NCI-H2107 (cell line): Measurements from ENCODE around the gene LRRIQ1.
"Not testable (repeated sequence)": the region's sequence is repeated elsewhere in the genome, so short reads cannot be mapped to it uniquely, and the experiment has no call there.

Experiments
- DNase-seq: peaks from one replicate; lab custom pipeline; 2025; lab: John Stamatoyannopoulos, UW

The LRRIQ1 gene

GRCh38 chr12:85036234-85036707 lies at the start of gene LRRIQ1, which contains the start of gene TSPAN19:
LRRIQ1 (plus strand) TSS chr12:85036351; CDS start chr12:85038177, 1,826 bp downstream.
TSPAN19 (minus strand) TSS chr12:85036277; CDS start chr12:85029946, 6,331 bp downstream.
- peak; percentile 82 for DNase-seq

- no peak for DNase-seq
Observed at GRCh38 chr12:84986586-84986985, 49.6 kb upstream of the LRRIQ1 start.

GRCh38 chr12:84994426-84994825 lies 41.7 kb upstream of the LRRIQ1 start:
- DNase-seq: no peak

- DNase-seq: no peak
Observed at GRCh38 chr12:84995641-84996040, 40.5 kb upstream of the LRRIQ1 start.

- DNase-seq: no peak
Observed at GRCh38 chr12:84996759-84997158, 39.4 kb upstream of the LRRIQ1 start.

GRCh38 chr12:84998341-84998740 lies 37.8 kb upstream of the LRRIQ1 start:
- no peak for DNase-seq

GRCh38 chr12:85000729-85001128 lies 35.4 kb upstream of the LRRIQ1 start:
- no peak for DNase-seq

GRCh38 chr12:85002778-85003296 lies 33.3 kb upstream of the LRRIQ1 start:
- DNase-seq: no peak

- no peak for DNase-seq
Observed at GRCh38 chr12:85004204-85004603, 31.9 kb upstream of the LRRIQ1 start.

- DNase-seq: not testable (repeated sequence)
Observed at GRCh38 chr12:85005047-85005446, 31.1 kb upstream of the LRRIQ1 start.

GRCh38 chr12:85005615-85006014 lies 30.5 kb upstream of the LRRIQ1 start:
- DNase-seq: no peak

- DNase-seq: no peak
Observed at GRCh38 chr12:85006206-85006605, 29.9 kb upstream of the LRRIQ1 start.

- DNase-seq: no peak
Observed at GRCh38 chr12:85007836-85008235, 28.3 kb upstream of the LRRIQ1 start.

- DNase-seq: no peak
Observed at GRCh38 chr12:85016413-85016812, 19.7 kb upstream of the LRRIQ1 start.

GRCh38 chr12:85017133-85017532 lies 19.0 kb upstream of the LRRIQ1 start:
- DNase-seq: no peak

GRCh38 chr12:85017618-85018017 lies 18.5 kb upstream of the LRRIQ1 start:
- no peak for DNase-seq

- DNase-seq: no peak
Observed at GRCh38 chr12:85018098-85018497, 18.1 kb upstream of the LRRIQ1 start.

GRCh38 chr12:85029456-85029855 lies 6.7 kb upstream of the LRRIQ1 start:
- no peak for DNase-seq

- DNase-seq: no peak
Observed at GRCh38 chr12:85036733-85037132, 582 bp downstream of the LRRIQ1 start.

GRCh38 chr12:85041395-85041794 lies 5.2 kb downstream of the LRRIQ1 start:
- no peak for DNase-seq

- DNase-seq: no peak
Observed at GRCh38 chr12:85043829-85044228, 7.7 kb downstream of the LRRIQ1 start.

GRCh38 chr12:85057370-85057963 lies 21.3 kb downstream of the LRRIQ1 start:
- no peak for DNase-seq

- no peak for DNase-seq
Observed at GRCh38 chr12:85058339-85058738, 22.2 kb downstream of the LRRIQ1 start.

GRCh38 chr12:85059594-85059993 lies 23.4 kb downstream of the LRRIQ1 start:
- no peak for DNase-seq
